Hematopoietic multipotent progenitor cell treated with erythropoietin and hydrocortisone succinate and interleukin-3 and kit ligand, for 8 days (in vitro differentiated cells): ENCODE data around the gene PRKCH.

Experiments
- DNase-seq: peaks from one replicate; pipeline ENCODE4 v3.0.0-alpha.2; 2015

PRKCH gene

DNA sequence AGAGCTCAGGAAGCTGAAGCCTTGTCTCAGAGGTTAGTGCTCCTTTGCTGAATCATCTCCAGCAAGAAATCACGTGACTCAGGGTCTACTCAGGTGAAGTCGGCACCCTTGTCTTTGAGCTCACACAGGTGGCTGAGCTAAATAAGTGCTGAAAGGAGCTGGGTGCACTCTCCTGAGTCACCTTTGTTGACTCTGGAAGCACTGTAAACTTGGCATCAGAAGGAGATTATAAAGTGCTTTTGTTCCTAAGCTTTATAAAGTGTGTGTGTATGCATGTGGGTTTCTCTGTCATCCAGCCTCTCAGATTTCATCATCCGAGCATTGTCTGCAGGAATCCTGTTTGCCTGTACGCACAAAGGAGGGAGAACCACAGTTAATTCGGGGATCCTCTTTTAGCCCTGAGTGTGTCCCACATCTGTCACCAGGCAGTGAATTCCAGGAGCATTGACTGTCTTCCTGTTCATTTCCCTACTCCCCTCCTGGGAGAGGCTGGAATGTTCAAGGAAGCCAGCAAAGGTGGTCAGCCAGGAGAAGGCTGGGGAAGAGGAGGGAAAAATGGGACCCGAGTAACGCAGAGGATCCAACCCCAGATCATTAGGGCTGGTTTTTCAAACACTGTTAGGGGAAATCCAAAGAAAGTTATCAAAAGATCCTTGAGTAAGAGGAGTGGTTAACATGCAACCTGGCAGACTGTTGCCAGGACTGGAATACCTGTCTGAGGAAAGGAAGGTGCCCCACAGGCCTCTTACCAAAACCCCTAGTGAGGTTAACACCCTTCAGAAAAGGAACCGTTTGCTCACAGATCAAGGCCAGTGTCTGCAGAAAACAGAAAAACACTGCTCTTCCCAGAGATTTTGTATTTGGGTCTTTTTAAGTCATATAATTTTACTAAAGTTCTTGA, 216.4 kb downstream of the PRKCH start:
- no peak for DNase-seq

DNA sequence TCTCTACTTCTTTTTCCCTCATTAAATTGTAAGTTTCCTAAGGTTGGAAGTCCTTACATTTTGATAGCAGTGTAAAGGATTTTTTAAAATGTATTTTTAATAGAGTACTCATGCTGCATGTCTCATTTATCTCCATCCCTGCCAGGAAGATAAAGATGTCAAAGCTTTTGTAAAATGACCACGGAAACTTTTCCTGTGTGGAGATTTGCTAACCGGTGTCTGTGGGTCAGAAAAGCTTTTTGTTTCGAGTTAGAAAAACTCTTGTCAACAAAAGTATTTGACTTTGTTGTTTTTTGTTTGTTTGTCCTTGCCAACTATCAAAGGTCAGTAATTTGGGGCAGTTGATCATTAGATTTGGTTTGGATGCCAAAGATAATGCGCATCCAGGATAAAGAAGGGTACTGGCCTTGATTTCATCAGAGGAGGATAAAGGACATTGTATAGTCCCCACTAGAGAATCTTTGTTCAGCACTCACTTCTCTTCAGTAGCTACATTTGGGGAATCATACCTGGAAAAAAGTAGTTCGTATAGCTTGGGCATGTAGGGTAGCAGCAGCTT, 217.2 kb downstream of the PRKCH start:
- no peak for DNase-seq

DNA sequence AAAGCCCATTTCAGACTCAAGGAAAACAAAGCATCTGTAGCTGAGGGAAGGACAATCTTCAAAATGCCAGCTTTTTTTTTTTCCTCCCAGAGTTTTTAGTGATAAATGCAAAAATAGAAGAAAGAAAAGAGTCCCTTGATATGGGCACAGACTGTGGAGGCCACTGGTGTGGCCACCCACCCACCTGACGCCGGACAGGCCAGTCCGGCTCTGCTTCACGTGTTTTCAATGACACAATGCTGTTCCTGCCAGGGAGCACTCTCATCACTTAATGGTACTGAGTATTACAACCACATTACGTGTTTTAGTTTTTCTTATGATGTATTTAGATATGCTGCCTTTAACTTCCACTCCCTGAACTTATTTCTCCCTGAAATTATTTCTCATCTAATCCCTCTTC, 218.3 kb downstream of the PRKCH start:
- DNase-seq: no peak

DNA sequence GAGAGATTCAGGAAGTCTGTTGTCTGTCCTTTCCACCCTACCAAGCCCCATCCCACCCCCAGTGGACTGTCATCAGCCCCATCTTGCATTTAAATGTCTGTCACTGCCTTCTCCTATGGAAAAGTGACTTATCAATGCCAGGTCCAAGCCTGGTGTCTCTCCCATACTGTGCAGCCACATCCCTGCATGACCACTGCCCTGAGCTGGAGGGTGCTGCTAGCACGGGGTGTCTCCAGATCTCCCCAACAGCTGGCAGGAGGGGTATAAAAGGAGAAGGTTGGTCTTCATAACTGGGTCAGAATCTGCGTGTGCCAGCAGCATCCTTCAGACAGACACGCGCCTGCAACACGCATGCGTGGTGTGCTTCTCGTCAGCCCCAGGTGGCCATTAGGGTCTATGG, 219.6 kb downstream of the PRKCH start:
- no peak for DNase-seq

DNA sequence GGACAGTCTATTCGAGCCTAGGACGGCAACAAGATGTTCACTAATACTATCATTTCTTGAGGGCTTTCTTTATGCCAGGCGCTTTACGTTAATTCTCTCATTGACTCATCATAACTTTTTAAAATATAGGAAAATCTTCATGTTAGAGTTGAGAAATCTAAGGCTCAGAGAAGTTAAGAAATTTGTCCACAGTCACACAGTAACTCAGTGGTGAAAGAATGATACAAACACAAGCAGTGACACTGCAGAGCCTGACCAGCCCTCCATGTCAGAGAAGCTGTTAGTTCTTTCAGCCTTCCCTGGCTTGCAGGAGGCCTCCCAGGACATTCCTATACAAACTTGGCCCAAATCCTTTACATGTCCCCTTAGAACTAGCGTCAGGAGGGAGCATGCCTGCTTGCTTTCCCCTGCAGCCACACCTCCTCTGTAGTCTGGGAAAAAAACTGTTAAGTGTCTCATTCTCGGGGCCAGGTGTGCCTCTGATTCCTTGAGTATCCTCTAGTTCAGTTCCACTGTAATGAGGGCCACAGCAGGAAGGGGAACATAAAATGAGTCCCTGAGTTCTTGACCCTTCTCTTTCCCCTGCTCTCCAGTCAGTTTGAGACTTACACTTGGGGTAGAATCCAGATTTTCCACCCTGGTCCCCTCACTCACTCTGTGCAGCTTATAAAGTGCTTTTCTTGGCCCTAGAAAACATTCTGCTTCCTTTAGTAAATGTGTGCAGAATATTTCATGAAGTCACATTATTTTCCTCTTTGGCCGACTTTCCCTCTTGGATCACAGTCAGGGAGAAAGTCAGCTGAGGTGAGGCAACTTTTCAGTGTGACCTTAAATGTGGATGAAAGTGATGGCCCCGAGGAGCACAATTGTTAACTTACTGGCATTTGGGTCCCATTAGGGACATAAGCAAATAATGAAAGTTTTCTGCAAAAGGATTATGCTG, 221.7 kb downstream of the PRKCH start:
- no peak for DNase-seq

DNA sequence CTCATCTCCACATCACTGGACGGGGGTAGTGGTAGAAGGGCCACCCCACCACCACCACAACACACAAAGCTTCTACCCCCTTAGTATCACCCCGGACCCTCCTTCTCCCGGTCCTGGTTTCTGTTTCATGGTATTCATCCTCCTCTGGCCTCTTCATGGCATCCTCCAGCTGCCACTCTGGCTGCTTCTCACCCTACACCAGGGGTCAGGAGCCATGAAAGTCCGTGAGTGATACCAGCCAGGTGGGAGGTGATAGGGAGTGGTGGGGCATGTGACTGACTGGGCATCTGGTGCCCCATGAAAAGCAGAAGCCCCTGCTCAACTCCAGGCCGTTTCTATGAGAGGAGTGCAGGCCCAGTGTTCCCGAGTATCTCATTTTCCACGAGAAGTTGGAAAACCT, 222.6 kb downstream of the PRKCH start:
- DNase-seq: no peak

DNA sequence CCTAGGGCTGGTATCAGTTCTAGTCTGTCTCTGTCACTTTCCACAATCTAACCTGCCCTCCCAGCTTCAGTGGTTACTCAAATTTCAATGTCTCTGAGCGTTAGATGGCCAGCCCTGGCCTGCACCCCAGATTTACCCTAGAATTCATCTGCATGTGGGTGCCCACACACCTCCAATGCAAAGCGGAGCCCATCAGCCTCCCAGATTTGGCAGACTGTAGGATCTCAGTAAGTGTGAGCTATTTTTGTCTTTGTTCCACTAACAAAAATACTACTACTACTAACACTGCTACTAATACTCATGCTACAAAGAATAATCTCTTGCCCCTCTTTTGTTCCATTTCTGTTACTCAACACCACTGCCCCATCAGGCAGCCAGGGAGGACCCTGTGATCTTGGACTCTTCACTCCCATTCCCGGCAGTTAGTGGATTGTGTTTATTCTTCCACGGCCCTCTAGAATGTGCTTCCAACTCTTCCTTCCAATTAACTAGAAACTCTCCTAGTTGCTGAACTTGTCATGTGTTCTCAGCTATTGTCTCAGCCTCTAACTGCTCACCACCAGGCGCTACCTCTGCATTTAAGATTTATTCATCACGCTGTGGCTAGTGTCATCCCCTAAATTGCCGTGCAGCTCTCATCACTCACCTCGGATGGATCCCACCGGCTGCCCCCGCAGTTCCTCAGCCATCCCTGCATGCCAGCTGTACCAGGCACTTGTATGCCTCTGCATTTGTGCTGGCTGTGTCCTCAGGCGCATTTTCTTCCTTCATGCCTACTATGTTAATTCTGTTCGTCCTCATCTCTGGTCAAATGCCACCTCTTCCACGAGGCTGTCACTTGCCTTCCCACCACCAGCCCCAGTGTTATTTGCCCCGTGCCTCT, 223.3 kb downstream of the PRKCH start:
- DNase-seq: no peak

DNA sequence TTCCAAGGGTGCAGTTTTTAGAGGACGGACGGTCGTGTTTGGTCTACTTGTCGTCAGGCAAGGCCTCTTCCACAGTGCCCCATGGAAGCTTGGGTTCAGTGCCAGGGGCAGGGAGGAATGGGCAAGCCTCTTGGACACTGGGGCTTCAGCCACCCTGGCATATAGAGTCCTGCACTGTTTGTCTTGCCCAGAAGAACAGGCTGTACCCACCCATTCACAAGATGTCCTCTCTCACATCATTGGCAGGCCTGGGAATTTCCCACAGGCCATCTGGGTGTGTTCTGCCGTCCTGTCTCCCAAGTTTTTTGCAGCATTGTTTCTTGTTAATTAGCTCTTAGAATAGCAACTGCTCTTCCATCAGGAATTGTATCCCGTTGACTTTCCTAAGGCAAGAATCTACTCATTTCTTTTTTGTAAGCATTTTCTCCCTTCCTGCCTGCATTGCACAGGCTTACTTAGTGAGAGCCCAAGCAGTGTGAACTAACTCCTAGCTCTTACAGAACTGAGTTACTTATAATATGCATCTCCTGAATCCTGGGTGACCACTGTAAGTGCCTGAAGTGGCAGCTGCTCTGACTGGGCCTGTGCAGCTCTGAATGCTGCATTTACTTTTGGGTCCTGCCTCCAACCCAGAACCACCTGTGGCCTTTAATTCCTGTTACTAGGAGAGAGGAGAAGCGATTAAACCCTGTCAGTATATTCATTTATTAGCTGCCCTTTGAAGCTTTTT, 224.5 kb downstream of the PRKCH start:
- DNase-seq: no peak

DNA sequence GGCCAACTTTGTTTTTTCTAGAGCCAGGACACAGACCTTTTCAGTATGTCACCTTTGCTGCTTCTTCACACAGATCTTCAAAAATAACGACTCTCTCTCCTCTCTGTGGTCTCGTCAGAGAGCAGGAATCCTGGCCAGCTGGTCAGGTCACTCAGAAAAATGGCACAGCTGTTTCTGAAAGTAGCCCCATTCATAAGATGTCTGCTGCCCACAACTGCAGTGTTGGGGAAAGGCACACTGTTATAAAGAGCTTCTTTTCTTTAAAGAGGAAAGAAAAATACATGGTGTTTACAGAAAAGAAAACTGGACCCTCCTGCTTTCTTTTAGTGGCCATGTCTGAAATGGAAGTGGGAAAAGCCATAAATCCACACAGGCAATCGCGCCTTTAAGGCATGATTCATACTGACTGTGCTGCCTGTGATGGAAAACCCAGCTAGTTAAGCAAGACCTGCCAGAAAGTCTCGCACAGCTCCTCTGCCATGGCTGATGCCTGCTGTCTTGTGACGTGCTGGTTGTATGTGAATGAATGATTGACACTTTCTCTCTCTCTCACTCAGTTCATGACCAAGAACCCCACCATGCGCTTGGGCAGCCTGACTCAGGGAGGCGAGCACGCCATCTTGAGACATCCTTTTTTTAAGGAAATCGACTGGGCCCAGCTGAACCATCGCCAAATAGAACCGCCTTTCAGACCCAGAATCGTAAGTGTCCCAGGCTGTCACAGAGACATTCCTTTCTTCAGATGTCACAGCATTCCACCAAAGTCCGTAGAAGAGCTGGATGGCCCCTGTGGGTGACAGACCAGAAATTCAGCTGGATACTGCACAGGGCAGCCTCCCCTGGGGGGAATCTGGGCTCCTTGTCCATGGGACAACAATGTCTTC, 226.0 kb downstream of the PRKCH start:
- no peak for DNase-seq

DNA sequence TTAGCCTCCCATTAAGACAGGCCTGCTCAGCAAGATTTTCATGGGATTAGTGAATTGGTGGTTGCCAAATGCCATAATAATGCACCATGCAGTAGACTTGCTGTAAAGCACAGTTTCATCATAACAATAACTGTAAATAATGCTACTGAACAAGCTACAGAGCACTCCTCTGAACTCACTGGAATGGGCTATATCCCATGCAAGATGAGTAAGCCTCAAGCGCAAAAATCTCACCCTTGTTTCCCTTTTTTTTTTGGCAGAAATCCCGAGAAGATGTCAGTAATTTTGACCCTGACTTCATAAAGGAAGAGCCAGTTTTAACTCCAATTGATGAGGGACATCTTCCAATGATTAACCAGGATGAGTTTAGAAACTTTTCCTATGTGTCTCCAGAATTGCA, 228.0 kb downstream of the PRKCH start:
- no peak for DNase-seq

DNA sequence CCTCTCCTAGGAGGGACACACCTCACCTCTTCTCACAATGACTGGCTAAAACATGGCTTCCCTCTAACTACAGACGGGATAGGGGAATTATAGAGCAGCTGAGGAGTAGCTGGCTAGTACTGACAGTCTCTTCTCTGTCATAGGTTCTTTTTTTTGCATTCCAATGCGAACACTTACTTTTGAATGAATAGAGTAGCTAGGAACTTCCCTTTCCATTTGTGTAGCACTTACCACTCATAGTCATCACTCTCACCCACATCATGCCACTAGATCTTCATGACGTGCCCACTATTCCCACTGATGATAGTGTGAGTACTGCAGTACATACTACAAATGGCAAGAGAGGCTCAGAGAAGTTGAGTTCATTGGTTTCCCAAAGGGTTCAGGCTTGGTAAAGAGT, 230.0 kb downstream of the PRKCH start:
- no peak for DNase-seq

DNA sequence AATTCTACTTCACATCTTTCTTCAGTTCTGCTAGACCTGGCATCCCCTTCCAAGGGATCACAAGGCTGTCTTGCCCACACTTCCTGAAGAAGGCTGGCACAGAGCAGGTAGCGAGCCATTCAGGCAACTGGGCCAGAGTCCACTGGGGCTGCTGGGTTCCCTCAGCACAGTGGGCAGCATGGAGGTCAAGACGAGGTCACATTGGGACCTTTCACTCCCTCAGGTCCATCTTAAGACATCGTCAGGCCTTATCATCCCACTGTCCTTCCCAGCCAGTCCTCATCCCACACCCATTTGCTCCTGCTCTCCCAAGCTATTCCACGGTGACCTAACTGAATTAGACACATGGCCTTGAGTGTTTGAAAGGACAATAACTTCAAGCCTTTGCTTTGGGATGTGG, 230.9 kb downstream of the PRKCH start:
- no peak for DNase-seq

DNA sequence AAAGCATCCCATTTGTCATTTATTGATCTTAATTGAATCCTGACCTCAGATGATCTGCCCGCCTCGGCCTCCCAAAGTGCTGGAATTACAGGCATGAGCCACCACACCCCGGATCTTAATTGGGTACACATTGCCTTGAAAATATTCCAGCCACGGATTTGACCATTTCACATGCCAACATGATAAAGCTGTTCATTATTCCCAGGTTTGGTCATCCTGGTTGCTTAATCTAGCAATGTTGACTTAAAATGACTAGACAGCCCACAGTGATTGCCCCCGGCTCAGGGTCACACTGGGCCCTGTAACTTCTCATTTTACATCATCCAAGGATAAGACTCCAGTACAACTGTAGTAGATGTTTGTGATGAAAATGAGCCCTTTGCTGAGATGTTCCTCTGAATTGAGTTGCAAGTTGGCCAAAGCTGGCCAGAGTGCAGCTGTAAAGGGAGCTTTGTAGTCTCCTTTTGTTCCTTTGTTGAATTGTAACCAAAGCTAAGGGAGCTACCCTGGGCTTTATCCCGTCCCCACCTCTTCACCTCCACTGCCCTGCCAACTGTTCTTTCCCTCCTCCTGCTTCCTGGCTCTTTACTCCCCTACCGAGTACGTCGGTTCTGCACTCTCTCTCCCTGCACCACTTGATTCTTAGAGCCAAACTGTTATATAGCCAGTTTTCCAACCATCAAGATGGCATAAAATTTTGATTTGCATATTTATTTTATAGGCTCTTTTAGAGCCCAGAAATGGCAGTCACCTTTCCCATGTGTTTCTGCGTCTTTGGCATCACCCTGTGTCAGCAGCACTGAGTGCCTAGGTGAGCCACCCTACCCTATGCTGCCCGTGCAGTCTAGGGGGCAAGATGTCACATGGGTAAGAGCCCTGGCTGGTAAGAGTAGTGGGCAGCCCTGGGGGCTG, 232.6 kb downstream of the PRKCH start:
- no peak for DNase-seq

DNA sequence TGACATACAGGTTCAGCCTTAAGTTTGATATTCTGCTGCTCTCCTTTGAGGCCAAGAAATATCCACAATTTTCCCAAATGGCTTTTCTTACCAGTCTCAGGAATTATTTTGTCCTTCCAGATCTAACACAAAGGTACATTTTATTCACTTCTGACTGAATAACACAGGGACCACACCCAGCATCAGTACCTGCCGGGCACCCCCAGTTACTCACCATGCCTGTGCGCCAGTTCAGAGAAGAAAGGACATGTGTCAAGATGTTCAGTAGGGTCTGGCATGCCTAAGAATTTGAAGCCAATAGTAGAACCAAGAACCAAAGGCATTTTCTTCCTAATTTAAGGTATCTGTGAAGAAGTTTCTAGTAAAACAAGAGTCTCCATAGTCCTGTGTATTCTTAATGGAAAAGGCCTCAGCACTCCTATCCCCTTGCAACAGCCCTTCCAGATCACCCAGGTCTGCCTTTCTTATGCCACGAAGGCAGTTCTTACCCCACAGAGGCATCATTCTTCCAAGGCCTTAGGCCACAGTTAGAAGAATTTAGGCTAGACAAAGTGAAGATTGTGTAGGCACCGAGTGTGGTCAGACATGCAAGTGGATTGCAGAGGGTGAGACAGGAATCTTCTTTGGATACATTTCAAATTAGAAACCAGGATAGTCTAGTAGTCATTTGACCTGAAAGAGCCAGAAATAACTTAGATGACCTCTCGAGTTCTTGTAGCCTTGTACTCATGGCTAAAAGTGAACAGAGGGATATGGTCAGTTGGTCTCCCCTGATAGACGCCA, 233.9 kb downstream of the PRKCH start:
- no peak for DNase-seq

DNA sequence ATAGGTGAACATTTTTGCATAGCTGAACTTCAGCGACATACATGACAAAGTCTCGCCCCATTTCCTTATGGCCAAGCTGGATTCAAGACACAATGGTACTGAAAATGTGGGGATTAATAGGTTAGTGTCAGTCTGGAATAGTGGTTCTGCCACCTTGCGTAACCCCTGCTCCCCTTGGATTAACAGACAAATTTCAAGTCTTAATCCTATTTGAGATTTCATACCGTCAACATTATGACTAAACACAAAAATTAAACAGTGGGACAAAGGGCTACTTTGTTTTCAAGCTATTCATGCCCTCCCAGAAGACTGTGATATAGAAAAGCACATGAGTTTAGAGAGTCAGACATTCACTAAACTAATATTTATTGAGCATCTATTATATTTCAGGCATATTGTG, 235.1 kb downstream of the PRKCH start:
- no peak for DNase-seq

DNA sequence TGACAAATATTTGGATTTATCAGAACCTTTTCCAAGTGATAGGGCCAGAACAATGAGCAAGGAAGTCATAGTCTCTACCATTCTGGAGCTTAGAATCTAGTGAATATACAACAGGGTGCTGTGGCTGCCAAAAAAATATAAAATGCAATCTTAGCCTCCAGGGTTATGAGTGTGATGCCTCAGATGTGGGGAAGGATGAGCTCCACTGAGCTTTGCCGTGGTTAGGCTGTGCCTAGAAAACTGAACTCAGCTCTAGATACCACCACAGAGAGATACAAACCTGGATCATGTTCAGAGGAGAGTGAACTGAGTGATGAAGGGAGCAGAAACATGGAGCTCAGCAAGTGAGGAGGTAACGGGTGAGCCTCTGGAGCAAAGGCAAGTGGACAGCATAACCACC, 235.9 kb downstream of the PRKCH start:
- DNase-seq: no peak

DNA sequence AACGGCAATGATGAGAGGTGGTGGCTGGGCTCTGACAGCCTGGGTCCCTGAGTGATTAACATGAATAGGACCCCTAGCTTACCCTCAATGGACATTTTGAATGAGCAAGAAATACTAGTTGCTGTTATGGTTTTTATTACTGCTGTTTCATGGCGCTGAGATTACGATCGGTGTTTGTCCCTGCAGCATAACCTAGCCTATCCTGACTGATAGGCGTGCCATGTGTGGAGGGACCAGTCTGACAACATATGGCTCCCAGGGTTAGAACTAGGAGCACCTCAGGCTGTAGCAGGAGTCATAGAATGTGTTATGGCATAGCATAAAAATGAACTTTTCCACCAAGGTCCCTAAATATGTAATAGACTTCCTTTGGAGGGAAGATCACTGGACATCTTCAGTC, 236.5 kb downstream of the PRKCH start:
- no peak for DNase-seq

DNA sequence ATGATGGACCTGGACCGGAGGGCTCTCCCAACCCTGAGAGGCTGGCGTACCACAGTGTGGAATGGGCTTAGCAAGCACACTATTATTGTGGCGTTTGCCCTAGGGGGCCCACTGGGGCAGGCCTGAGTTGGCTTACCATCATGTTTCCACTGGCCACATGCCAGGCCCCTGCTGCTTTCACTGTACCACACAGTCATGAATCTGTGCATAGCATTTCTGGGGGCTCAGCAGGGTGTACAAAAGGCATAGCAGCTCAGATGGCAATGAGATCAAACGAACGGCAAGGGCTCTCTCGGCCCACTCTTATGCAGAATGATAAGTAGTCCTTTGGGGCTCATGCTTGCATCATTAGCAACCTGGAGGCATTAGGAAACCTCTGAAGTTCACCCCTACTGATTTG, 236.9 kb downstream of the PRKCH start:
- no peak for DNase-seq
